Caco-2 (cell line): Measurements from ENCODE around the gene GTF3C6. TPM values are rescaled to one million over a fixed set of nuclear protein-coding genes. Genes with fewer than 3 reads are reported as not detected.

Source experiments
- BruUV-seq: library from RNA; stranded (reverse); fragments of 400-500 nt; replicated peaks from 2 replicates; lab custom pipeline; 2021; lab: Mats Ljungman, UMichigan
- CTCF ChIA-PET: fragments of 300-600 bp; sonication (Branson Sonifier 250); formaldehyde crosslinking; loops from one replicate; lab custom pipeline; 2022; ENCODE audit warnings: antibody characterized with exemption; lab: Charles Lee
- POLR2A ChIA-PET: fragments of 300-600 bp; sonication (Branson Sonifier 250); formaldehyde crosslinking; loops from one replicate; lab custom pipeline; 2022; ENCODE audit warnings: antibody characterized with exemption; lab: Charles Lee
- DNase-seq, 2 experiments: peaks; one replicate each; pipeline versions ENCODE4 v3.0.0 to v3.0.0-alpha.2; 2020 to 2022
- H3K27me3 ChIP-seq: replicated peaks from 2 replicates; pipeline ENCODE4 v1.6.0; 2011; ENCODE audit warnings: low read length; ENCODE audit not compliant: control insufficient read depth, insufficient read depth
- H3K36me3 ChIP-seq: 2 replicates; pipeline ENCODE4 v1.5.1; 2011; ENCODE audit warnings: low read length; ENCODE audit not compliant: control insufficient read depth, insufficient read depth
- H3K4me1 ChIP-seq: fragments of 250-450 bp; sonication (Bioruptor Pico); 2 replicates; pipeline ENCODE4 v1.5.1; 2020; ENCODE audit warnings: mild to moderate bottlenecking
- H3K4me3 ChIP-seq: 2 replicates; pipeline ENCODE4 v1.5.1; 2011; ENCODE audit warnings: low read depth, mild to moderate bottlenecking, control low read depth, low read length
- H3K9me3 ChIP-seq: fragments of 250-450 bp; sonication (Bioruptor Pico); 2 replicates; pipeline ENCODE4 v1.5.1; 2020; ENCODE audit warnings: mild to moderate bottlenecking, moderate library complexity
- H3K27ac Mint-ChIP-seq: one replicate; pipeline ENCODE4 v1.8.0; 2022; ENCODE audit warnings: mixed read lengths; ENCODE audit not compliant: unreplicated experiment
- H3K27me3 Mint-ChIP-seq: one replicate; pipeline ENCODE4 v1.8.0; 2022; ENCODE audit warnings: mixed read lengths; ENCODE audit not compliant: insufficient read depth, unreplicated experiment
- H3K36me3 Mint-ChIP-seq: one replicate; pipeline ENCODE4 v1.8.0; 2022; ENCODE audit warnings: mild to moderate bottlenecking, mixed read lengths; ENCODE audit not compliant: insufficient read depth, unreplicated experiment
- H3K4me1 Mint-ChIP-seq: one replicate; pipeline ENCODE4 v1.8.0; 2022; ENCODE audit warnings: low read depth, mixed read lengths; ENCODE audit not compliant: unreplicated experiment
- H3K4me3 Mint-ChIP-seq: one replicate; pipeline ENCODE4 v1.8.0; 2022; ENCODE audit warnings: mild to moderate bottlenecking, moderate library complexity, mixed read lengths; ENCODE audit not compliant: unreplicated experiment
- H3K9me3 Mint-ChIP-seq: one replicate; pipeline ENCODE4 v1.8.0; 2022; ENCODE audit warnings: mixed read lengths; ENCODE audit not compliant: unreplicated experiment
- intact Hi-C: fragments of 100-400 bp; cut with micrococcal nuclease; formaldehyde crosslinking; loops from one replicate; pipeline ENCODE4 v1.10.0; 2022; ENCODE audit not compliant: unreplicated experiment
- total RNA-seq: library from RNA; stranded (reverse); gene quantifications from 2 replicates; pipeline ENCODE4 v1.2.3, GENCODE V29; 2022
- TF ChIP-seq, protein P1 (sequence below), 2 experiments: fragments of 200-600 bp in 1 of 2; IDR thresholded peaks; 1 replicate in 1 of 2; 2 replicates in 1 of 2; pipeline versions ENCODE4 v1.5.1 to v1.8.0; 2011 to 2022; ENCODE audit warnings: antibody characterized with exemption in 1 of 2, control low read depth in 1 of 2, inconsistent platforms in 1 of 2, low read depth in 1 of 2, low read length in 1 of 2, mild to moderate bottlenecking in 1 of 2, moderate library complexity in 1 of 2; ENCODE audit not compliant: insufficient read depth in 1 of 2, severe bottlenecking in 1 of 2, unreplicated experiment in 1 of 2

Gene GTF3C6
- total RNA-seq, 1 experiment from 2014 or later, result 114 TPM

- Mint-ChIP-seq H3K9me3 (no peaks in the 10 kb centered on the region), H3K27ac (no peak overlapping the region), H3K36me3 (peaks cover 85% of the 10 kb centered on the region), H3K4me3 (no peak overlapping the region), H3K27me3 (no peaks in the 10 kb centered on the region), H3K4me1 (no peaks in the 10 kb centered on the region)
- no peaks in the 10 kb centered on the region for H3K9me3 ChIP-seq
- H3K4me3 ChIP-seq, result no peak overlapping the region
- H3K36me3 ChIP-seq, result peaks cover 2% of the 10 kb centered on the region
- no peak for DNase-seq
- ChIA-PET POLR2A (no interaction called here), CTCF (no interaction called here)
- TF ChIP-seq, protein P1, sequence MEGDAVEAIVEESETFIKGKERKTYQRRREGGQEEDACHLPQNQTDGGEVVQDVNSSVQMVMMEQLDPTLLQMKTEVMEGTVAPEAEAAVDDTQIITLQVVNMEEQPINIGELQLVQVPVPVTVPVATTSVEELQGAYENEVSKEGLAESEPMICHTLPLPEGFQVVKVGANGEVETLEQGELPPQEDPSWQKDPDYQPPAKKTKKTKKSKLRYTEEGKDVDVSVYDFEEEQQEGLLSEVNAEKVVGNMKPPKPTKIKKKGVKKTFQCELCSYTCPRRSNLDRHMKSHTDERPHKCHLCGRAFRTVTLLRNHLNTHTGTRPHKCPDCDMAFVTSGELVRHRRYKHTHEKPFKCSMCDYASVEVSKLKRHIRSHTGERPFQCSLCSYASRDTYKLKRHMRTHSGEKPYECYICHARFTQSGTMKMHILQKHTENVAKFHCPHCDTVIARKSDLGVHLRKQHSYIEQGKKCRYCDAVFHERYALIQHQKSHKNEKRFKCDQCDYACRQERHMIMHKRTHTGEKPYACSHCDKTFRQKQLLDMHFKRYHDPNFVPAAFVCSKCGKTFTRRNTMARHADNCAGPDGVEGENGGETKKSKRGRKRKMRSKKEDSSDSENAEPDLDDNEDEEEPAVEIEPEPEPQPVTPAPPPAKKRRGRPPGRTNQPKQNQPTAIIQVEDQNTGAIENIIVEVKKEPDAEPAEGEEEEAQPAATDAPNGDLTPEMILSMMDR (IDR thresholded peaks at IDR 0.05; ENCODE audit: insufficient read depth in 1 of 2, low read depth in 1 of 2, low read length in 1 of 2, severe bottlenecking in 1 of 2, unreplicated experiment in 1 of 2), result no peak
- intact Hi-C loops, result no loop called here
- no peaks in the 10 kb centered on the region for H3K27me3 ChIP-seq
- no peaks in the 10 kb centered on the region for H3K4me1 ChIP-seq
- BruUV-seq, result no TSS peak
Measured at GRCh38 chr6:110996691-110997090, 38.2 kb downstream of the GTF3C6 start.

DNA sequence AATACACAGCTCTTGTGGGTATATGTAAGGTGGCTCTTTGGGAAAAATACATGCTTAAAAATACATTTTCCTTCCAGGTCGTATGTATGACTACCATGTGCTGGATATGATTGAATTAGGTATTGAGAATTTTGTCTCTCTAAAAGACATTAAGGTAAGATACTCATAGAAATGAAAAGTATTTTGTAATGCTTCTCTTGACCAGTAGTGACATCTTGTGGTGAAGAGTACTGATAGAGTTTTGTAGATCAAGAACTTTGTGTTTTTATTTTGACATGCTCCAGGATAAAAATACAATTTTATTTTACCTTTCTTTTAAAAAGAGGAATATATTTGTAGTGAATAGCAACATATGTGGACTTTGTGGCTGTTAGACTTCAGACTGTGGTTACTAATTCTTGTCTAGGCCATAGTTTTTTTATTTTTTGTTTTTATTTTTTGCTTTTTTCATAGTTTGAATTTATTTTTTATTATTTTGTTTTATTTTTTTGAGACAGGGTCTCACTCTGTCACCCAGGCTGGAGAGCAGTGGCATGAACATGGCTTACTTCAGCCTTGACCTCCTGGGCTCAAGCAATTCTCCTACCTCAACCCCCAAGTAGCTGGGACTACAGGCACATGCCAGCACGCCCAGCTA lies 41.2 kb downstream of the GTF3C6 start:
- no peaks in the 10 kb centered on the region for H3K4me1 Mint-ChIP-seq
- H3K9me3 Mint-ChIP-seq, result no peaks in the 10 kb centered on the region
- H3K36me3 Mint-ChIP-seq, result peaks cover 70% of the 10 kb centered on the region
- peaks cover 2% of the 10 kb centered on the region for H3K36me3 ChIP-seq
- no peaks in the 10 kb centered on the region for H3K9me3 ChIP-seq
- H3K4me1 ChIP-seq, result no peaks in the 10 kb centered on the region
- no peaks in the 10 kb centered on the region for H3K27me3 ChIP-seq
- POLR2A ChIA-PET, result no interaction called here
- H3K4me3 Mint-ChIP-seq, result no peak overlapping the region
- CTCF ChIA-PET, result no interaction called here
- no TSS peak for BruUV-seq
- TF ChIP-seq, protein P1 (IDR thresholded peaks at IDR 0.05; ENCODE audit: insufficient read depth in 1 of 2, low read depth in 1 of 2, low read length in 1 of 2, severe bottlenecking in 1 of 2, unreplicated experiment in 1 of 2), result peak; percentile 24 to 31
- DNase-seq, result no peak
- no peak overlapping the region for H3K27ac Mint-ChIP-seq
- intact Hi-C loops, result loop anchor here (1.0 kb wide), 2 partner anchors 317 to 471 kb away; no protein-coding TSS in a partner anchor
- no peaks in the 10 kb centered on the region for H3K27me3 Mint-ChIP-seq
- H3K4me3 ChIP-seq, result no peak overlapping the region

DNA sequence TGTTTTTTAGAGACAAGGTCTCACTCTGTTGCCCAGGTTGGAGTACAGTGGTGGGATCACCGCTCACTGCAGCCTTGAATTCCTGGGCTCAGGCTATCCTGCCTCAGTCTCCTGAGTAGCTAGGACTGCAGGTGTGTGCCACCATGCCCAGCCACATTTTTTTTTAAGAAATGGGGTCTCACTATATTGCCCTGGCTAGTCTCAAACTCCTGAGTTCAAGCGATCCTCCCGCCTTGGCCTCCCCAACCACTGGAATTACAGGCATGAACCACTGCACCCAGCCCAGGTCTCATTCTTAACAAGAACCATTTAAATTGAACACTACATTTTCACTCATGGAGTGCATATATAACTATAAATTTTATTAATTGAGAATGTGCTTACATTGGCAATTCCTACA lies 43.8 kb downstream of the GTF3C6 start:
- CTCF ChIA-PET, result no interaction called here
- Histone ChIP-seq H3K4me3 (no peak overlapping the region), H3K4me1 (no peaks in the 10 kb centered on the region), H3K9me3 (no peaks in the 10 kb centered on the region), H3K27me3 (no peaks in the 10 kb centered on the region), H3K36me3 (peaks cover 2% of the 10 kb centered on the region)
- H3K9me3 Mint-ChIP-seq, result no peaks in the 10 kb centered on the region
- H3K27me3 Mint-ChIP-seq, result no peaks in the 10 kb centered on the region
- TF ChIP-seq, protein P1 (IDR thresholded peaks at IDR 0.05; ENCODE audit: insufficient read depth in 1 of 2, low read depth in 1 of 2, low read length in 1 of 2, severe bottlenecking in 1 of 2, unreplicated experiment in 1 of 2), result no peak
- POLR2A ChIA-PET, result no interaction called here
- H3K4me1 Mint-ChIP-seq, result no peaks in the 10 kb centered on the region
- H3K4me3 Mint-ChIP-seq, result no peak overlapping the region
- H3K36me3 Mint-ChIP-seq, result peaks cover 74% of the 10 kb centered on the region
- intact Hi-C loops, result no loop called here
- no TSS peak for BruUV-seq
- H3K27ac Mint-ChIP-seq, result no peak overlapping the region
- DNase-seq, result no peak
